OCI-LY7 (cell line): ENCODE data around the gene FAM78B.

Experiments
- EZH2phosphoT487 ChIP-seq: fragments of 200-600 bp; sonication (generic); IDR thresholded peaks from 2 replicates; pipeline ENCODE4 v1.6.1; 2018; ENCODE audit warnings: low read depth, borderline replicate concordance, mild to moderate bottlenecking, mixed run types, antibody characterized with exemption, low read length, moderate library complexity, mixed read lengths
- TF ChIP-seq, protein P1 (sequence below): fragments of 200-600 bp; sonication (generic); conservative IDR thresholded peaks from 2 replicates; pipeline ENCODE4 v1.5.1; 2014; ENCODE audit warnings: mild to moderate bottlenecking, antibody characterized with exemption, low read length, moderate library complexity, mixed read lengths

DNA sequence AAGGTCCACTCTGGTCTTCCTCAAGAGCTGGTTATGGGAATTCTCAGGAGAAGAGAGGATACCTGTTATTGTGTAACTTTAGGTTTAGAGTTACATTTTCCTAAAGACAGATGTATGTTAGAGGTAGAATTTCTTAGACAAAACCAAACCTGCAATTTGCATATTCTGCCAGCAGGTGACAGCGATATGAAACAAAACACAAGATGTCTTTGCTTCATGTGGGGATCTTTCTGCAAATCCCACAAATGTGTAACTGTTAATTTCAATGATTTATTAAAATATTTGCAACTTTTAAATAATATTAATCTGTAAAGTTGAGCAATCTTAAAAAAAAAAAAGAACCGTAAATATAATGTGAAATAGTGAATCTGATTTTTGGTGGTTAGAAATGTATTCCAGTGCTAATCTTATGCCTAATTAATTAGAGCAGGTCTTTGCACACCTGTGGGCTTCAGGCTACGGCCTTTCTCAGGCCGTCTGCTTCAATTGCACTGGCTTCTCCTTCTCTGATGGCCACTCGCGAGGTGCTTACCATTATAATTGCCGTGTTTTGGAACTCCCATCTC is 33.4 kb downstream of the FAM78B start:
- TF ChIP-seq, protein P1, sequence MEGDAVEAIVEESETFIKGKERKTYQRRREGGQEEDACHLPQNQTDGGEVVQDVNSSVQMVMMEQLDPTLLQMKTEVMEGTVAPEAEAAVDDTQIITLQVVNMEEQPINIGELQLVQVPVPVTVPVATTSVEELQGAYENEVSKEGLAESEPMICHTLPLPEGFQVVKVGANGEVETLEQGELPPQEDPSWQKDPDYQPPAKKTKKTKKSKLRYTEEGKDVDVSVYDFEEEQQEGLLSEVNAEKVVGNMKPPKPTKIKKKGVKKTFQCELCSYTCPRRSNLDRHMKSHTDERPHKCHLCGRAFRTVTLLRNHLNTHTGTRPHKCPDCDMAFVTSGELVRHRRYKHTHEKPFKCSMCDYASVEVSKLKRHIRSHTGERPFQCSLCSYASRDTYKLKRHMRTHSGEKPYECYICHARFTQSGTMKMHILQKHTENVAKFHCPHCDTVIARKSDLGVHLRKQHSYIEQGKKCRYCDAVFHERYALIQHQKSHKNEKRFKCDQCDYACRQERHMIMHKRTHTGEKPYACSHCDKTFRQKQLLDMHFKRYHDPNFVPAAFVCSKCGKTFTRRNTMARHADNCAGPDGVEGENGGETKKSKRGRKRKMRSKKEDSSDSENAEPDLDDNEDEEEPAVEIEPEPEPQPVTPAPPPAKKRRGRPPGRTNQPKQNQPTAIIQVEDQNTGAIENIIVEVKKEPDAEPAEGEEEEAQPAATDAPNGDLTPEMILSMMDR, result peak; percentile 70
- TF ChIP-seq EZH2phosphoT487, result no peak
